NCI-H1105 (cell line): Measurements from ENCODE around the gene ACTL7B.
A peak's percentile ranks its signal among the peaks of the same experiment; 100 is the strongest.
"Not testable (repeated sequence)": the region's sequence is repeated elsewhere in the genome, so short reads cannot be mapped to it uniquely, and the experiment has no call there.

Source experiments
- DNase-seq: peaks from one replicate; lab custom pipeline; 2025; lab: John Stamatoyannopoulos, UW

Gene ACTL7B

GRCh38 chr9:108844391-108844790 lies 11.4 kb downstream of the ACTL7B start:
- peak; percentile 56 for DNase-seq

- no peak for DNase-seq
Measured at GRCh38 chr9:108842610-108843295, 13.0 kb downstream of the ACTL7B start.

GRCh38 chr9:108839561-108839960 lies 16.2 kb downstream of the ACTL7B start:
- DNase-seq, result not testable (repeated sequence)

- no peak for DNase-seq
Measured at GRCh38 chr9:108838017-108838416, 17.8 kb downstream of the ACTL7B start.

GRCh38 chr9:108837530-108837929 lies 18.3 kb downstream of the ACTL7B start:
- DNase-seq, result no peak

- no peak for DNase-seq
Measured at GRCh38 chr9:108836781-108837180, 19.0 kb downstream of the ACTL7B start.

GRCh38 chr9:108836319-108836718 lies 19.5 kb downstream of the ACTL7B start:
- DNase-seq, result no peak

- DNase-seq, result no peak
Measured at GRCh38 chr9:108835831-108836230, 20.0 kb downstream of the ACTL7B start.

- no peak for DNase-seq
Measured at GRCh38 chr9:108834959-108835665, 20.7 kb downstream of the ACTL7B start.

- DNase-seq, result no peak
Measured at GRCh38 chr9:108832179-108832500, 23.6 kb downstream of the ACTL7B start.

- no peak for DNase-seq
Measured at GRCh38 chr9:108831496-108832178, 24.1 kb downstream of the ACTL7B start.

- no peak for DNase-seq
Measured at GRCh38 chr9:108830272-108830671, 25.5 kb downstream of the ACTL7B start.

GRCh38 chr9:108823829-108824228 lies 32.0 kb downstream of the ACTL7B start:
- DNase-seq, result no peak

- DNase-seq, result no peak
Measured at GRCh38 chr9:108816037-108816436, 39.7 kb downstream of the ACTL7B start.

GRCh38 chr9:108815156-108815555 lies 40.6 kb downstream of the ACTL7B start:
- no peak for DNase-seq

GRCh38 chr9:108813951-108814601 lies 41.7 kb downstream of the ACTL7B start:
- DNase-seq, result peak; percentile 40

GRCh38 chr9:108812396-108813025 lies 43.3 kb downstream of the ACTL7B start:
- DNase-seq, result no peak

GRCh38 chr9:108811944-108812343 lies 43.8 kb downstream of the ACTL7B start:
- DNase-seq, result peak; percentile 46

GRCh38 chr9:108809269-108809668 lies 46.5 kb downstream of the ACTL7B start:
- DNase-seq, result no peak
